NCI-H2196 treated with DMSO at 0.1 percent for 48 hours (cell line): Measurements from ENCODE around the gene MGLL.

ENCODE experiments used
- DNase-seq: peaks from one replicate; lab custom pipeline; 2025; ENCODE audit not compliant: unreplicated experiment; lab: John Stamatoyannopoulos, UW

Gene MGLL

GRCh38 chr3:127743351-127744252, 78.7 kb downstream of the MGLL start:
- no peak for DNase-seq

DNA sequence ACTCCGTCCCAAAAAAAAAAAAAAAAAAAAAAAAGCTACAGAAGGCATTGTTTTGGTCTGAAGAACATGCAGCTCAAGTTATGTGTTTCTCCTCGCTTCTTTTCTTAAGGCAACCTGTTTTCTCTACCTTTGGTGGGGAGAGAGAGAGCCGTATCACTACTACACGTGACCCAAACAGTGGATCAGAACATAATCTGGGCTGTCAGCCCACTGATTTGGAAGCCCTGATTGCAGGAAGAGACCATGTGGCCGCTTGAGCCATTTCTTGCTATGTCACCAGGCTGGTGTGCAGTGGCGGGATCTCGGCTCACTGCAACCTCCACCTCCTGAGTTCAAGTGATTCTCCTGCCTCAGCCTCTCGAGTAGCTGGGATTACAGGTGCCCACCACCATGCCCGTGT, 79.7 kb downstream of the MGLL start:
- DNase-seq, result no peak

DNA sequence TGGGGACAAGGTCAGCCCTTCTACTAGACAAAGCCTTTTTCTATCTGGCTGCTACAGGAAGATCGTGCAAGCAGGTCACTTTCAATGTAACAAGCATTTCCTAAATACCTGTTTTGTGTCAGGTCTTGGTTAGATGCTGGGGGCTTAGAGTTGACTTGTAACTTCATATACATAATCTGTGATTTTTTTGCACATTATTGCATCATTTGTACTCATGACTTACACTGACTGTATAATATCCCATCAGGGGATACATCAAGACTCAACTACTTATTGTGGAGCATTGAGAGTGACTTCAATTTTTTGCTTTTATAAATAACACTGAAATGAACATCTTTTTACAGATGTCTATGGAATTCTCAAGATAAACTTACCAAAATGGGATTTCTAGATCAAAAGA, 80.6 kb downstream of the MGLL start:
- no peak for DNase-seq

GRCh38 chr3:127741246-127741645, 81.1 kb downstream of the MGLL start:
- DNase-seq, result no peak

- no peak for DNase-seq
These were observed 82.0 kb downstream of the MGLL start for GRCh38 chr3:127740136-127740915.

DNA sequence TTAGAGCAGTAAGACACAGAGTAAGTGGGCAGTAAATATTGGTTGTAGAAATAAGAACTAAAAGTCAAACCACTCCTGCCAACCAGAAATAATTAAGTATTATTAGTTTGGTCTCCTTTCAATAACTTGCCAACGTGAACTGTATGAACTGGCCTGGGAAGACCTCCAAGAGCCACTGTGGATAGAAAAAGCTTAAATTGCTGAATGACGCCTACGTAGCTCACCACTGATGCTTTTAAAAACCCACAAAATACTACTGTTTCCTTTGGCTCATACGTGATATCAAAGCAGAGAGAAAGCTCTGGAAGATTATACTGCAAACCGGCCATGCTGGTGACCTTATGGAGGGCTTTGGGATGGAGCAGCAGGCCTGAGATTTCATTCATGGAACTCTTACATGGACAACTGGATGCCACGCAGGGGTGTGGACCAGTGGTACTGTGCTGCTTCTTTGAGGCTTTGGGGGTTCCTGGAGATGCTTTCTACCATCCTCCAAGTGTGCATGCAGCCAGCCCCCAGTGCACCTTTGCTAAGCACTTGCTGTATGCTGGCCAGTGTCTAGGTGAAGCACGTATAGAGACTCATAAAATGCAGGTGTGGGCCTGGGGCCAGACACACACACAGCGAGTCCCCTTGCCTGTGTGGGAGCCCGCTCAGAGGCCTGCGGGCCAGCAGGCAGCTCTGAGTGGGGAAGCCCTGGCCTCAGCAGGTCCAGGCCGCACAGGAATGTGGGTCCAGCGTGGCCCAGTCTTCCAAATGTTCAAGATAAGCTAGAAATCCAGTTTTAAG, 82.8 kb downstream of the MGLL start:
- no peak for DNase-seq

GRCh38 chr3:127738192-127738840, 84.0 kb downstream of the MGLL start:
- DNase-seq, result no peak

- no peak for DNase-seq
These were observed 85.3 kb downstream of the MGLL start for GRCh38 chr3:127736801-127737539.

- DNase-seq, result no peak
These were observed 86.3 kb downstream of the MGLL start for GRCh38 chr3:127735767-127736693.

- no peak for DNase-seq
These were observed 87.4 kb downstream of the MGLL start for GRCh38 chr3:127734754-127735473.

DNA sequence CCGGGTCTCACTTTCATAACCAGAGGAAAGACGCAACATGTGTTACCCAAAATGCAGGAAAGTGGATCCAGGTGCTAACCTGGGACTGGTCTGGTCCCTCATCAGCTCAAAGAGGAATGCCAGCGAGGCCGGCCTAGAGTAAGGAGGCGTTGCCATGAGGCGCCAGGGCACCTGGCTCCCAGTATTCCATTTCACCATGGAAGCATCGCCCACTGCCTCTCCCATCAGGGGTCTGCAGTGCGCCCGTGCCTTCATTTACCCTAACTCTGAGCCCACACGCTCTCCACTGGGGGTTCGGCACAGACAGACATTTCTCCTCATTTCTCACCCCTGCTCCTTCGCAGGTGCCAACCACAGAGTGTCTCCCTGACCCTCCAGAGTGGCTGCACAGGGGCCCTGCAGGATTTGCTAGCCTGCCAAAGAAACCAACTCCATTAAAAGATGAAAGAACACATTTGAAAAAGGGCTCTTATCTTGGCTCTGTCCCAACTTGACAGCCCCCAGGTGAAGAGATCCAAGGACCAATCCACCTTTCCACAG, 88.1 kb downstream of the MGLL start:
- DNase-seq, result no peak

DNA sequence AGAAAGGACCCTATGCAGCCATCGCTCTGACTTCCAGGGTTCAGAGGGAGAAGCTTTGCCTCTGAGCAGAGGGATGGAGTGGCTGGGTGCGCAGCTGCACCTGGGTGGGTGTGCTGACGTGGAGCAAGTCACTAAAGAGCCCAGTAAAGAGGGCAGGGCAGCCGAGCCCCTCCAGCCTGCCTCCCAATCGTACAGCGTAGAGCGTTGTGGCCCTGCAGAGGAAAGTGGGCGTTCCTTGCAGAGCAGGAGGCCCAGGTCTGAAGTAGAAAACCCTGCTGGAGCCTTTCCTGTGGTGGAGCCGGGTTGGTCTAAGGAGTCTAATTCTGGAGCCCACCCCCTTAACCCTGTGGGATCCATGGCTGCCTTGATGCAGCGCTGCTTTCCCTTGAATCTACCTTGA, 88.5 kb downstream of the MGLL start:
- no peak for DNase-seq

- no peak for DNase-seq
These were observed 89.4 kb downstream of the MGLL start for GRCh38 chr3:127732879-127733350.

DNA sequence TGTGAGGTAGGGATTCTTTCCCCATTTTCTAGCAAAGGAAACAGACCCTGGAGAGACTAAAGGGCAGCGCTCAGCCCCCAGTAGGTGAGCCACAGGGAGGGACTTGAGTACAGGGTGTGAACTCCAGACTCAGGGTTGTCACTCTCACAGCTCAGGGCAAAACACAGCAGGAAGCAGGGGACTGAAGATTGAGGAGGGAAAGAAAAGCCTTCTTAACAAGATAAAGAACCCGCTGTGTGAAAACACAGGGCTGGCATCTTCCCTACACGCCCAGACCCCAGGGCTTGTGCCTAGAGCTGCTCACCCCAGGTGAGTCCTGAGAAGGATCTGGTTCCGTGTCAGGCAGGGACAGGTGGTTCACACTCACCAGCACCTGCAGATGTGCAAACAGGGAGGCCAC, 90.0 kb downstream of the MGLL start:
- DNase-seq, result no peak

DNA sequence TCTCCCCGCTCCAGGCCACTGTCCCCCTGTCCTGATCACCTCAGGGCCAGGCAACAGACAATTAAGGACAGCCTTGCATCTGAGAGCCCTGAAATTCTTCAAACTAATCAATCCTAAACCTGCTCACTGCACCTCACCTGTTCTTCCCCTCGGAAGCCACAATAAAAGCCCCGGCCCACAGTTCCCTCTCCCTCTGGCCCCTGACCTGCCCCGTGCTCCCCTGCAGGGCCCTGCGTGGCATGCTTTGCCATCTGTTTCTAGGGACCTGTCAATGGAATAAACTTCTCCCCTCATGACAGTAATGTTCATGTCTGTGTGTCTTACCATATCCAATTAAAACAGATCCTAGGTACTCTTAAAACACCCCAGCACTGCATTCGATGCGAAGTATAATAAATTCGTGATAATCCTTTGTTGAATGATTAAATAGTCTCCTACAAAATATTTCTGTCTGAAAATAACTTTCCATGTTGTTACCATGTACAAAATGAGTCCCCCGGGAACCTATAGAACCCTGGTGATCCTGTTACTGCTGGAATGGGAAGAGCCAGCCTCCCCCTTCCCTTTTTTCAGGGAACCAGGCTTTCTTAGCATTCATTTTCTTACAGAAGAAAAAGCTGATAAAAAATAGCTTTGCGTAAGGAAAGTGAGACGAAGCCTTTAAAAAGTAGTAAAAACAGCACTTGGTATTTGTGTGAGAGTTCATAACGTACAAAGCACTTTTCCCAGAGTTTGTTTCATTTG, 90.6 kb downstream of the MGLL start:
- DNase-seq, result no peak

DNA sequence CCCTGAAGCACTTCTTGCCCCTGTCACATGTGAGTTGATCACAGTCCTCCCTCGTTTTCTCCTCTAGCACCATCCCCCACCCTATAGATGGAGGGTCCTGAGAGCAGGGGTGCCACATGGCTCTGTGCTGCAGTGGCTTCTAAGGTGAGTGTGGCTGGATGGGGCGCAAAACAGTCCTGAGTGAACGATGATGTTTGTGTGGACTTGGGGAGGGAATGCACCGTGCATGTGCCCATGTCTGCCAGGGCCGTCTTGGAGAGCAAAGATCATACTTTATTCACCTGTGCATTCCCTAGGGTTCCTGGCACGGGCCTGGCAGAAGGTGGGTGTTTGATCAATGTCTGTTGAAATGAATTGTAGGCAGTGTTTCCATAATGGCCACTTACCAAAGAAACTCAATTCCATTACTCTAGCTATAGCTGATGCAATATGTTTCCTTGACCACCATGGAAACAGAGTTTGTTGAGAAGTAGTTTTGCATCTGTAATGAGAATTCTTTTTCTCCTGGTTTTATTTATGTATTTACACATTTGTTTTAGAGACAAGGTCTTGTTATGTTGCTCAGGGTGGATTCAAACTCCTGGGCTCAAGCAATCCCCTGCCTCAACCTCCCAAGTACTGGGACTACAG, 91.5 kb downstream of the MGLL start:
- DNase-seq, result no peak

- no peak for DNase-seq
These were observed 92.1 kb downstream of the MGLL start for GRCh38 chr3:127730171-127730570.
